H1 (cell line): ENCODE results near the gene SPARCL1. TPM values are rescaled to one million over a fixed set of nuclear protein-coding genes. Genes with fewer than 3 reads are reported as not detected.

ENCODE experiments used
- CTCF ChIA-PET: fragments of 300-600 bp; sonication (Branson Sonifier 250); formaldehyde crosslinking; loops from one replicate; lab custom pipeline; 2021; ENCODE audit not compliant: partially characterized antibody; lab: Charles Lee
- POLR2A ChIA-PET: fragments of 300-600 bp; sonication (Branson Sonifier 250); formaldehyde crosslinking; loops from one replicate; lab custom pipeline; 2021; ENCODE audit warnings: inconsistent platforms; ENCODE audit not compliant: partially characterized antibody; lab: Charles Lee
- DNase-seq, 2 experiments: peaks; one replicate each; pipeline versions ENCODE4 v3.0.0 to v3.0.0-alpha.2; 2010 to 2022; ENCODE audit warnings: low spot score in 2 of 2, low read depth in 1 of 2, mixed read lengths in 1 of 2
- FAIRE-seq: peaks from 2 replicates; lab custom pipeline; 2011; peaks lifted over from hg19 to GRCh38; lab: Jason Lieb, UNC
- H2AFZ ChIP-seq: 2 replicates; pipeline ENCODE4 v1.8.1; 2012; ENCODE audit warnings: low read length, inconsistent platforms
- H2AK5ac ChIP-seq: 2 replicates; pipeline ENCODE4 v1.6.1; 2013; ENCODE audit warnings: low read depth, low read length
- H2BK120ac ChIP-seq: replicated peaks from 2 replicates; pipeline ENCODE3; 2013; ENCODE audit warnings: low read depth, low read length, inconsistent platforms
- H2BK12ac ChIP-seq: 2 replicates; pipeline ENCODE4 v1.6.1; 2013; ENCODE audit warnings: low read depth, low read length
- H2BK15ac ChIP-seq: 2 replicates; pipeline ENCODE4 v1.6.1; 2013; ENCODE audit warnings: low read length
- H2BK20ac ChIP-seq: 2 replicates; pipeline ENCODE4 v1.6.1; 2013; ENCODE audit warnings: low read length
- H2BK5ac ChIP-seq: 2 replicates; pipeline ENCODE4 v1.6.1; 2013; ENCODE audit warnings: low read depth, low read length
- H3K14ac ChIP-seq: 2 replicates; pipeline ENCODE4 v1.6.1; 2013; ENCODE audit warnings: inconsistent platforms; ENCODE audit not compliant: insufficient read length
- H3K18ac ChIP-seq: 2 replicates; pipeline ENCODE4 v1.6.1; 2013; ENCODE audit warnings: low read length; ENCODE audit errors: extremely low read depth
- H3K23ac ChIP-seq: 2 replicates; pipeline ENCODE4 v1.6.1; 2013; ENCODE audit warnings: inconsistent platforms; ENCODE audit not compliant: insufficient read length
- H3K23me2 ChIP-seq: 2 replicates; pipeline ENCODE4 v1.6.1; 2013; ENCODE audit warnings: low read depth, low read length
- H3K27ac ChIP-seq: 2 replicates; pipeline ENCODE4 v1.6.1; 2011; ENCODE audit warnings: low read depth, low read length, inconsistent platforms
- H3K27me3 ChIP-seq, 4 experiments: replicated peaks in 1 of 4; 1 replicate in 1 of 4; 2 replicates in 3 of 4; pipeline versions ENCODE4 v1.6.1 to v1.8.1; 2011 to 2013; ENCODE audit warnings: low read length in 3 of 4, mild to moderate bottlenecking in 3 of 4, inconsistent platforms in 2 of 4, mixed read lengths in 2 of 4, moderate library complexity in 1 of 4; ENCODE audit not compliant: control insufficient read depth in 3 of 4, insufficient read depth in 3 of 4; ENCODE audit errors: extremely low read depth in 1 of 4
- H3K36me3 ChIP-seq, 4 experiments: 2 replicates each; pipeline versions ENCODE4 v1.6.1 to v1.8.1; 2011 to 2013; ENCODE audit warnings: mild to moderate bottlenecking in 4 of 4, low read length in 3 of 4, moderate library complexity in 2 of 4, control low read depth in 1 of 4, inconsistent platforms in 1 of 4; ENCODE audit not compliant: insufficient read depth in 4 of 4, control insufficient read depth in 2 of 4
- H3K4ac ChIP-seq: replicated peaks from 2 replicates; pipeline ENCODE3; 2013; ENCODE audit warnings: low read length, low read depth, mixed read lengths, inconsistent platforms; ENCODE audit not compliant: insufficient read length
- H3K4me1 ChIP-seq, 4 experiments: replicated peaks in 1 of 4; 1 replicate in 1 of 4; 2 replicates in 3 of 4; pipeline versions ENCODE4 v1.6.1 to v1.8.1; 2011 to 2013; ENCODE audit warnings: low read length in 3 of 4, inconsistent platforms in 2 of 4, mixed read lengths in 1 of 4; ENCODE audit not compliant: insufficient read depth in 4 of 4, control insufficient read depth in 3 of 4
- H3K4me2 ChIP-seq, 2 experiments: 2 replicates each; pipeline versions ENCODE4 v1.6.1 to v1.8.1; 2011 to 2013; ENCODE audit warnings: low read depth in 2 of 2, low read length in 2 of 2, control low read depth in 1 of 2, inconsistent platforms in 1 of 2, mild to moderate bottlenecking in 1 of 2; ENCODE audit not compliant: insufficient read depth in 1 of 2
- H3K4me3 ChIP-seq, 4 experiments: fragments of 200-600, 300-600 bp in 1 of 4; sonication (generic), shearing (Covaris generic), sonication (Bioruptor Twin) in 1 of 4; 2 replicates each; pipeline versions ENCODE4 v1.5.1 to v1.8.1; 2011 to 2016; ENCODE audit warnings: low read length in 4 of 4, low read depth in 3 of 4, control low read depth in 2 of 4, inconsistent platforms in 2 of 4, mild to moderate bottlenecking in 2 of 4, mixed read lengths in 1 of 4, moderate library complexity in 1 of 4; ENCODE audit not compliant: insufficient read depth in 2 of 4; ENCODE audit errors: extremely low read depth in 1 of 4
- H3K56ac ChIP-seq: replicated peaks from 2 replicates; pipeline ENCODE3; 2013; ENCODE audit warnings: low read depth, mild to moderate bottlenecking, mixed read lengths, low read length, inconsistent platforms; ENCODE audit not compliant: insufficient read length
- H3K79me1 ChIP-seq: 2 replicates; pipeline ENCODE4 v1.6.1; 2013; ENCODE audit warnings: low read depth, low read length, control low read depth
- H3K79me2 ChIP-seq, 2 experiments: 2 replicates each; pipeline versions ENCODE4 v1.6.1 to v1.8.1; 2012 to 2013; ENCODE audit warnings: low read length in 2 of 2, mild to moderate bottlenecking in 2 of 2, inconsistent platforms in 1 of 2; ENCODE audit not compliant: insufficient read depth in 2 of 2, control insufficient read depth in 1 of 2
- H3K9ac ChIP-seq, 4 experiments: replicated peaks in 1 of 4; 1 replicate in 1 of 4; 2 replicates in 3 of 4; pipeline versions ENCODE4 v1.6.1 to v1.8.1; 2011 to 2013; ENCODE audit warnings: low read depth in 3 of 4, low read length in 3 of 4, control low read depth in 2 of 4, mild to moderate bottlenecking in 2 of 4, moderate library complexity in 2 of 4, inconsistent platforms in 1 of 4; ENCODE audit errors: extremely low read depth in 1 of 4
- H3K9me3 ChIP-seq, 2 experiments: 2 replicates each; pipeline versions ENCODE4 v1.6.1 to v1.8.1; 2012 to 2013; ENCODE audit warnings: mild to moderate bottlenecking in 2 of 2, moderate library complexity in 2 of 2, control low read depth in 1 of 2, inconsistent platforms in 1 of 2, low read depth in 1 of 2, low read length in 1 of 2, mixed read lengths in 1 of 2; ENCODE audit not compliant: insufficient read depth in 2 of 2
- H4K20me1 ChIP-seq, 2 experiments: replicated peaks in 1 of 2; 2 replicates each; pipeline versions ENCODE3 to v1.8.1; 2011 to 2013; ENCODE audit warnings: inconsistent platforms in 2 of 2, low read length in 2 of 2, mild to moderate bottlenecking in 1 of 2; ENCODE audit not compliant: insufficient read depth in 2 of 2, control insufficient read depth in 1 of 2
- H4K5ac ChIP-seq: 2 replicates; pipeline ENCODE4 v1.6.1; 2013; ENCODE audit warnings: low read length, low read depth, mixed read lengths, inconsistent platforms; ENCODE audit not compliant: insufficient read length
- H4K8ac ChIP-seq: 2 replicates; pipeline ENCODE4 v1.8.0; 2013; ENCODE audit warnings: mild to moderate bottlenecking, moderate library complexity, low read length, inconsistent platforms; ENCODE audit not compliant: insufficient read depth; ENCODE audit errors: extremely low read depth
- H4K91ac ChIP-seq: replicated peaks from 2 replicates; pipeline ENCODE3; 2013; ENCODE audit warnings: low read length, mixed read lengths, inconsistent platforms; ENCODE audit not compliant: insufficient read length
- CBX8 ChIP-seq: fragments of 300-800, 300-1000 bp; sonication (generic); IDR thresholded peaks from 2 replicates; pipeline ENCODE4 v1.7.1; 2016; ENCODE audit warnings: low read depth, low read length, borderline replicate concordance
- HDAC6 ChIP-seq: IDR thresholded peaks from one replicate; pipeline ENCODE4 v1.7.1; 2012; ENCODE audit warnings: low read depth, mild to moderate bottlenecking, inconsistent platforms, low read length, moderate library complexity
- POLR2A ChIP-seq, 2 experiments: IDR thresholded peaks; 1 replicate in 1 of 2; 2 replicates in 1 of 2; pipeline ENCODE4 v1.6.1; 2011; ENCODE audit warnings: low read depth in 2 of 2, low read length in 2 of 2, mild to moderate bottlenecking in 2 of 2; ENCODE audit errors: control extremely low read depth in 1 of 2
- RFX5 ChIP-seq: IDR thresholded peaks from 2 replicates; pipeline ENCODE4 v1.6.1; 2011; ENCODE audit warnings: low read depth, low read length, improper control_type of control experiment, borderline replicate concordance
- SP2 ChIP-seq: IDR thresholded peaks from 2 replicates; pipeline ENCODE4 v1.6.1; 2012; ENCODE audit warnings: mild to moderate bottlenecking, low read length, inconsistent platforms
- YY1 ChIP-seq: IDR thresholded peaks from 2 replicates; pipeline ENCODE4 v1.6.1; 2011; ENCODE audit warnings: low read depth, mild to moderate bottlenecking, low read length
- polyA plus RNA-seq, 7 experiments: library from polyadenylated mRNA; depleted of rRNA in 3 of 7; stranded (reverse) in 5 of 7; unstranded in 2 of 7; fragments of >200 nt in 5 of 7; fragments of 200-250 nt in 2 of 7; gene quantifications; 1 replicate in 5 of 7; 2 replicates in 1 of 7; 4 replicates in 1 of 7; pipeline versions ENCODE4 v1.2.1 to v1.2.3, GENCODE V29; 2011 to 2013; ENCODE audit warnings: missing spikeins in 2 of 7, mixed read lengths in 2 of 7
- total RNA-seq: library from RNA; stranded (reverse); fragmentation: NEBNext Ultra II Directional; extraction: Animal tissue kit (Norgen Biotek cat#: 25700); gene quantifications from 2 replicates; pipeline ENCODE4 v1.2.1, GENCODE V29; 2021

Gene SPARCL1
- total and polyA plus RNA-seq, 2 of the 8 experiments (the other 6 are each of a cell fraction or from before 2014, with no cell fraction given) = 0.48 to 0.51 TPM

DNA sequence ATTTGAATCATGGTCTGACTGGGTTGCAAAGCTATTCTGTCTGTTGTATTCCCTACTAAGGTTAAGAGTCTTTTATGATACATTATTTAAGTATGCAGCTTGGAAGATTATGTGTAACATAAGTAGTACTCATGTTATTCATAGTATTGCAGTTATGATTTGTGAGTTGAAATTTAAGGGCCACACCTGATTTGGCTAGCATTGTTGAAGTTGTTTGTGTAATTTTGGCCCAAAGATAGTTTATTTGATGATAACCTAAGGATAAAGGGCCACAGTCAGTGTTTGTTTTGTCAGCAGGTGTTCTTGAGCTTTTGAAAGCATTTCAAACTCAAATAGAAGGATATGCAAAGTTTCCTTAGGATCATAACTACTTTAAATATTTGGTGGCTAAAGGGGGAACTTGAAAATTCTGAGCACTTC, 67.9 kb downstream of the SPARCL1 start:
- FAIRE-seq (no peak), DNase-seq (no peak)
- Histone ChIP-seq H2AFZ (no peak overlapping the region), H2BK20ac (no peak overlapping the region), H3K36me3 (peaks cover 0 to 10% (median 6%) of the 10 kb centered on the region in 4 experiments; a peak in 4 of 8 replicates), H2BK120ac (no peak overlapping the region), H4K8ac (no peak overlapping the region), H3K18ac (no peak overlapping the region), H2AK5ac (no peak overlapping the region), H3K9me3 (0 out of 4 replicates have a peak, but pooled peaks cover 0 to 2% of the 10 kb centered on the region in 2 experiments), H3K23ac (no peak overlapping the region), H2BK15ac (no peak overlapping the region), H3K4me2 (no peak overlapping the region), H3K4ac (no peak overlapping the region), H4K5ac (no peak overlapping the region), H3K27me3 (no peaks in the 10 kb centered on the region), H3K23me2 (no peaks in the 10 kb centered on the region), H2BK12ac (no peak overlapping the region), H4K20me1 (no peaks in the 10 kb centered on the region), H3K79me2 (no peaks in the 10 kb centered on the region), H3K4me1 (peaks cover 0 to 5% (median 0%) of the 10 kb centered on the region in 4 experiments; a peak in 1 of 7 replicates), H3K27ac (no peak overlapping the region), H4K91ac (no peak overlapping the region), H3K56ac (no peak overlapping the region), H3K4me3 (no peak overlapping the region), H2BK5ac (no peak overlapping the region), H3K79me1 (no peaks in the 10 kb centered on the region), H3K14ac (no peak overlapping the region), H3K9ac (no peak overlapping the region; a peak in 2 of 7 replicates)
- ChIA-PET POLR2A (no interaction called here), CTCF (interaction anchor here (1.0 to 1.5 kb wide), 2 partner anchors 9 to 192 kb away, joined by 3 to 4 read pairs; no protein-coding TSS in a partner anchor)
- TF ChIP-seq POLR2A (IDR thresholded peaks at IDR 0.05; ENCODE audit: control extremely low read depth in 1 of 2, low read depth in 2 of 2, low read length in 2 of 2) = no peak
- no peak for TF ChIP-seq CBX8
- no peak for TF ChIP-seq RFX5
- no peak for TF ChIP-seq HDAC6
- no peak for TF ChIP-seq SP2
- no peak for TF ChIP-seq YY1
